ENCODE data around the gene RBM8A. TPM values are rescaled to one million over a fixed set of nuclear protein-coding genes. Genes with fewer than 3 reads are reported as not detected.

Gene RBM8A
- total RNA-seq = 187 and 192 TPM in 2 replicates

GRCh38 chr1:145927063-145927886, at the start of gene RBM8A:
Gene RBM8A, minus strand, starts transcription at chr1:145927484. Its CDS starts 58 bp downstream, at chr1:145927426.
- DNase-seq = peak; percentile 99

GRCh38 chr1:145977016-145977415, 49.7 kb upstream of the RBM8A start:
- no peak for DNase-seq

- no peak for DNase-seq
Measured at GRCh38 chr1:145975216-145975615, 47.9 kb upstream of the RBM8A start.

GRCh38 chr1:145974721-145975120, 47.4 kb upstream of the RBM8A start:
- no peak for DNase-seq

GRCh38 chr1:145972580-145972979, 45.3 kb upstream of the RBM8A start:
- DNase-seq = no peak

GRCh38 chr1:145967288-145967687, 40.0 kb upstream of the RBM8A start:
- no peak for DNase-seq

DNA sequence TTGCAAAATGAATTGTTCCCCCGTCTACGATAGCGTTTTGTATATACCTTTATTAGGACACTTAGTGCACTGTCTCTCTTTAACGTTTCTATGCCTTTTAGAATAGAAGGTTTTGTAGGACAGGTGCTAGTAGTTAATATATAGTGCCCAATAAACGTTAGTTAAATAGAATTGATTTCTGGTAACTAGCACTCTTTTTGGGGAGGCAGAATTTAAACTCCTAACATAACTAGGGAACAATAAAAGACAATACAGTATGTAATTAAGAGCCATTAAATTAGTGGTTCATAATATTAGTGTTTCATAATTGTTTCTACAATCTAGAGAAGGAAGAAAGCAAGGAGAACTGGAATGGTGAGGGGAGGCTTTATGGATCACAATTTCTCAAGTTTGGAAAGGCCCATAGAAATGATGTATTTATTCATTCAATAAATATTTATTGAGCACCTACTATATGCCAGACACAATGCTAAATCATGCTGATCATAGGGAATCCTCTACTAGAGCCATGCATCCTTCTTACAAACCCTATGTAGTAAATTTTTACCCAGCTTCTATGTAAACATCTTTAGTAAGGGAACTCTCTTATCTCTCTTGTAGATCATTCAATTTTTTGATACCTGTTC, 37.9 kb upstream of the RBM8A start:
- no peak for DNase-seq

GRCh38 chr1:145964328-145965118, 37.2 kb upstream of the RBM8A start, which contains the start of the genes ANKRD34A and POLR3GL:
Gene ANKRD34A, minus strand, starts transcription at chr1:145964575. Its CDS starts 2,816 bp downstream, at chr1:145961759.
Gene POLR3GL, plus strand, starts transcription at chr1:145964690. Its CDS starts 10,176 bp downstream, at chr1:145974866.
- DNase-seq = peak; percentile 94

DNA sequence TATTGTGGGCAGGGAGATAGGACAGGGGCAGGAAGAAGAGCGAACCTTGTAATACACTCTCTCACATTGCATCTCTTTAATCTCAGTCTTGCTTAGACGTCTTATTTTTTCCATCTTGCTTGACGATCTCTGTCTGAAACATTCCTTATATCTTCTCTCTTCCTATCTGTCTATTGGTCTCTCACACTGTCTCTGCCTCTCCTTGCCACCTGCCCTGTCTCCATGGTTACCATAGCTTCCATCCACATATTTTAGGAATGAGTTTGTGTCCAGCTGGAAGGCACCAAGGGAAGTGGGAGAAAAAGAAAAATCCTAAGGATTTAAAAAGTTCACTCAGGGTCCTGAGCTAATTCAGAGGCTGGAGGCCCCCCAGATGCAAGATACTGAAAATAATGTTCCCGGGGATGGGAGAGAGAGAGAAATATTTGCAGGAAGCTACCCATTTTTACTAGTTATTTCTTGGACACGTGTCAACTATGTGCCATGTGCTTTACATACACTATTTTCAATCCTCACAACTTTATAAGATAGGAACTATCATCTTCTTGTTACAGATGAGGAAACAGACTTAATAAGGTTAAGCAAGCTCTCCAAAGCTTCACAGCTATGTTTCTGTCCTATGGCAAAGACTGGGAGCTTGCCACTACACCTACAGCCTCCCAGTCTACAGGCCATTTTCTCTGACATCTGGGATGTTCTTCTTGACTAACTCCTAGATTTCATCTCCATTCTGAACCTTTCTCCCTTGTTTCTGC, 36.2 kb upstream of the RBM8A start:
- peak; percentile 33 for DNase-seq

- DNase-seq = no peak
Measured at GRCh38 chr1:145962157-145963102, 35.1 kb upstream of the RBM8A start.

DNA sequence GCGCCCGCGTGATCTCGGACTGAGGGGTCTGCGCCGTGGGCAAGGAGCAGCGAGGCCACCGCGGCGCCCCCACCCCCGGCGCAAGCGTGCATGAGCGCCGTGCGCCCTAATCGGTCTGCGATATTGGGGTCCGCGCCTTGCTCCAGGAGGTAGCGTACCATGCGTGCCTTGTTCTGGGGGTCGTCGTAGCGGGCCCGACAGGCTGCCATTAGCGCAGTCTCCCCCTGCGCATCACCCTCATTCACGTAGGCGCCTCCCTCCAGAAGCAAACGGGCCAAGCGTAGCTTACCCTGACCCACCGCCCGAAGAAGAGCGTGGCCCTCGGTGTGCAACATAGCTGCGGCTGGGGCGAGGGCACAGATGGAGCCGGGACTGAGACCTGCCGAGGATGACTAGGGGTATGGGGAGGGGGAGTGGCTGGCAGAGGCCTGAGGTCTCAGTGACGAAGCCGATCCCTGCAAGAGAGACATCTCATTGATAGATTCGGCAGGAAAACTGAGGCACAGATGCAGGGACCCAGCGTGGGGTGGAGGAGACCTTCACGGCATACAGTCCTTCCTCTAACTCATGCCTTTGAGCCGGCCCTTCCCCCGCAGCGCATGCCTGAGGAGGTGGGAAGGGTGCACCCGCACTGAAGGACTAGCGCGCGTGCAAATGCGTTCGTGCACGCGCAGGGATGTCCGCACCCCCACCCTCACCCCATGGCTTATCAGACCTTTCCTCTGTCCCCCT, 34.3 kb upstream of the RBM8A start:
- DNase-seq = no peak

- no peak for DNase-seq
Measured at GRCh38 chr1:145961109-145961424, 33.8 kb upstream of the RBM8A start.

DNA sequence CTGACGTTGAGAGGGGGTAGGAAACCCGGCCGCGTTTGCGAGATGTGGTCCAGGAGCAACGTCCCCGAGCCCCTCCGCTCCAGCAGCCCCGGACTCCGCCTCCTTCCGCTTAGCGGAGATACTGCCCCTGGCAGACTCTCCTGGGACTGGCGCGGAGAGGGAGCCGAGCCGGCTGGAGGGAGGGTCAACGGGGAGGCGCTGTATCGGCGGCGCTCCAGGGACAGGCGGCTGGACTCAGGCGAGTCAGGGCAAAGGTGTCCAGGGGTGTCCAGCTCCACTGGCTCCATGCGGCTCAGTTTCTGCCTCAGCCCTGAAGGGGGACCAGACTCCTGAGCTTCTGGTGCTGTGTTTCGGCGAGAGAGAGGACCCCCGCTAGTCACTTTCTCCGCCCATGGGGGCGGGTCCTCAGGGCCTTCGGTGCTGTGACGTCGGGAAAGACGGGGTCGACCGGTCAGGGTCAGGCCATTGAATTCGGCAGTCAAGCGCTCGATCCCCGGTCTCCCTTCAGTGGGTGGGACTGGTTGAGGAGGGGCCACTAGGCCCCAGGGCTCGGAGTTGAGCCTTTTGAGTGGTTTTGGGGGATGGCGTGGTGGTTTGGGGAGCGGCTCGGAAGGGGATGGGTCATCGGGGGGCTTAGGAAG, 33.3 kb upstream of the RBM8A start:
- peak; percentile 56 for DNase-seq

DNA sequence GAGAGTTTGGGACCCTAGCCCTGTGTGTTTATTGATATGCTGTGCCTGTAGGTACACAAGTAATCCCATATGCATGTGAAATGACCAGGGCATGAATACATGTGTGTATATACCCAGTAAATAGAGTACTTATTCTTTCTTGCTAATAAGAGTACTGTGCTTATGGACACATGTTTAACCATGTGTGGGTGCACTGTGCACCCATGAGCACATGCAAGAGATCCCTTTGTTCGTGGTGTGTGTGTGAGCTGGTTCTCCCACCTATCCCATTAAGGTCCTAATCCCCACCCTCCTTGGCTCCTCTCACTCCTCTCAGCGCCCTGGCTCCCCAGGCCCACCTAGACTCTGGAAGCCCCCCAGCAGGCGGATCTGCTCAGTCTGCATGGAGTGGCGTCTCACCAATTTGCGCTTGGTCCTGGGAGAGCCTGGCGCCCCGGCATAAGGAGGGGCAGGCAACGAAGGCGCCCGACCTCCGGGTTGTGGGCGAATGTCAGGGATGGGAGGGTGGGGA, 32.7 kb upstream of the RBM8A start:
- no peak for DNase-seq

- no peak for DNase-seq
Measured at GRCh38 chr1:145959333-145959732, 32.0 kb upstream of the RBM8A start.

DNA sequence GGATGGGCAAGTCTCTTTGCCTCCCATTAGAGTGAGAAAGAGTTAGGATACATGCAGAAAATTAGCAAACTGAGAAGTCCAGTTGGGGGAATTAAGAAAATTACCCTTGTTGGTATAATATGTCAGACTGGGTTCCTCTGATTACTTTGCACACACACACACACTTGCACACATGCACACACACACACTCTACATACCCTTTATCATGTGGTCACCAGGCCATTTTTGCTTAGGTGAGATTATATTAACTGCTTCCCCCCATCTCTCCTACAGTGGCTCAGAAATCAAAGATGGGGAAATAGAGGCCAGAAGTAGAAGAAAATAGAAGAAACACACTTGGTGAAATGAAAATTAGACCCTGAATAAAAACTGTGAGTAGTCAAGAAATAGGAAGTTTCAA, 31.4 kb upstream of the RBM8A start:
- no peak for DNase-seq

DNA sequence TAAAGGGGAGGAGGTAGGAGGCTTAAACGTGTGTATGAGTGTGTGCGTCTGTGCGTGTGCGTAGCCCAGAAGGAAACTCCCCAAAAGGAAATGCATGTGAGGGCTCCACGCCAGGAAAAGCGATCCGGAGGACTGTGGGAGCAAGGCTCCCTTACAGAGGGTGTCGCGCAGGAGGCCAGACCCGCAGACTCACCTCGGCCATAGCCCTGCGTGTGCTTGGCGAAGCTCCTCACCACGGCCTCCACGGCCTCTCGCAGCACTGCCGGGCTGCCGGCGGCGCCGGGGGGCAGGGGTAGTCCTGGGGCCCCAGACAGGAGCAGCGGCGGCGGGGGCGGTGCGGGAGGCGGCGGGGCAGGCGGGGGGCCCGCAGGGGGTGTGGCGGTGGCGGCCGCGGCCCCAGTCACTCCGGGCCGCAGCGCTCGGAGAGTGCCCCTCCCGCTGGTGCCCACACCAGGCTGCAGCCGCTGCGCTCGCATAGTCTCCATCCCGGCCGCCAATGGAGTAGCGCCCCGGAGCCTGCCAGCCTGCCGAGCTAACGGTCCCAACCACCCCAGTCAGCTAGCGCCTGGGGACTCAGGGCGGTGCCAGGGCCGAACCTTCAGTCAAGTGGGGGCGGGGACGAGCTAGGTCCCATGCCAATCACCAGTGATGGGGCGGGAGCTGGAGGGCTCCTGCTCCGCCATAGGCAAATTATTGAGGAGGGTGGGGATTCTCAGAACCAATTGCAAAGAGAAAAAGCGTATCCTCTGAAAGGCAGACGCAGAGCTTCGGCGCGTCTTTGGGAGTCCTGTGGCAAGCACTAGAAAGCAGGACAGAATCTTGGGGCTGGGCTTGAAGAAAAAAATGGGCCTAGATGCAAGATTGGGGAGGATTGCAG, 30.4 kb upstream of the RBM8A start, which contains the start of gene LIX1L:
TSS of gene LIX1L (minus strand) at position 575 of the 877 bp plus-strand sequence. CDS start at position 485, 90 bp downstream.
- DNase-seq = peak; percentile 97

DNA sequence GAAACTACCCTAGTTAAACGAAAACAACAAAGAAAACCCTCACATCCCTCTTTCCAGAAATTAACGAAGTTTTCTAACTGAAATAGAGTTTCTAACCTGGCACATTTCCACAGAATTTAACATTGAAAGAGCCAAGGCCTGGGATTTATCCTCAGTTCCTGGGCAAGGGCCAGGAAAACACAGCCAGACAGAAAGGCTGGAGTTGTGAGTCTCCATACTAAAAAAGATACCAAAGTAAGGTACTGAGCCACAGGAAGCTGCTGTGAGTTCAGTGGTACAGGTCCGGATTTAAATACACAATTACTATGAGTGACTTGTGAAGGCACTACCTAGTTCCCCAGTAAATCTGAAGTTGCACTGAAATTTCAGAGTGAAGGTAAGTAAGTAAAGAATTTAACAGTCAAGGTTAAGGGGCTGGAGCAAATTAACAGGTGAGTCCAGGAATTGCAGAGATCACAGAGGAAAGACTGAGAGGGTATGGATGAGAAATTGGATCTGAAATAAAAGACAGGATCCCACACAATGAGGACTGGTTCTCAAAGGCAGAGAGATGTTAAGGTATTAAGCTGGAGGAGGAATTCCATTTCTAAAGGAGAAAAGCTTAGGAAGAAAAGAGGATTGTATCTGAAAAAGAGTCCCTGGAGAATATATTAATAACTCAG, 29.6 kb upstream of the RBM8A start:
- DNase-seq = peak; percentile 42

Measured in dermis blood vessel endothelial cell (primary cell).